HepG2 (cell line): ENCODE results near the gene ARG2. TPM values are rescaled to one million over a fixed set of nuclear protein-coding genes. Genes with fewer than 3 reads are reported as not detected.

Experiments
- DR1 ChIP-seq: sonication (generic); formaldehyde crosslinking; IDR thresholded peaks from 2 replicates; pipeline ENCODE4 v1.8.0; 2021; ENCODE audit warnings: mild to moderate bottlenecking, missing genetic modification reagents, inconsistent platforms
- MAFG ChIP-seq: sonication (generic); formaldehyde crosslinking; IDR thresholded peaks from 2 replicates; pipeline ENCODE4 v1.5.1; 2020; ENCODE audit warnings: mild to moderate bottlenecking, missing genetic modification reagents
- RFX1 ChIP-seq: fragments of 450-650 bp; IDR thresholded peaks from 2 replicates; pipeline ENCODE4 v1.6.1; 2017
- RORA ChIP-seq: sonication (generic); formaldehyde crosslinking; IDR thresholded peaks from 2 replicates; pipeline ENCODE4 v1.5.0; 2020; ENCODE audit warnings: mild to moderate bottlenecking, missing genetic modification reagents, moderate library complexity
- RXRB ChIP-seq: IDR thresholded peaks from 2 replicates; pipeline ENCODE4 v1.6.1; 2016; ENCODE audit warnings: borderline replicate concordance, missing genetic modification reagents, missing compliant biosample characterization
- SCMH1 ChIP-seq: sonication (generic); formaldehyde crosslinking; IDR thresholded peaks from 2 replicates; pipeline ENCODE4 v1.9.0; 2021; ENCODE audit warnings: missing genetic modification reagents, mild to moderate bottlenecking, borderline replicate concordance
- SIN3A ChIP-seq: IDR thresholded peaks from 2 replicates; pipeline ENCODE4 v1.6.1; 2011; ENCODE audit warnings: low read depth, mild to moderate bottlenecking, control low read depth, low read length, borderline replicate concordance
- ZFP36L2 ChIP-seq: sonication (generic); formaldehyde crosslinking; IDR thresholded peaks from 2 replicates; pipeline ENCODE4 v1.4.0; 2020; ENCODE audit warnings: missing genetic modification reagents
- ZNF431 ChIP-seq: sonication (generic); formaldehyde crosslinking; IDR thresholded peaks from 2 replicates; pipeline ENCODE4 v1.9.0; 2022; ENCODE audit warnings: missing genetic modification reagents, low read depth, mild to moderate bottlenecking, borderline replicate concordance
- ZNF501 ChIP-seq: sonication (generic); formaldehyde crosslinking; IDR thresholded peaks from 2 replicates; pipeline ENCODE4 v1.5.1; 2020; ENCODE audit warnings: mild to moderate bottlenecking, moderate library complexity, missing genetic modification reagents
- ZNF572 ChIP-seq: sonication (generic); formaldehyde crosslinking; IDR thresholded peaks from 2 replicates; pipeline ENCODE4 v1.5.1; 2020; ENCODE audit warnings: mild to moderate bottlenecking, missing genetic modification reagents
- ZNF652 ChIP-seq: IDR thresholded peaks from 2 replicates; pipeline ENCODE4 v1.6.1; 2016; ENCODE audit warnings: low read depth, borderline replicate concordance
- ZNF839 ChIP-seq: sonication (generic); formaldehyde crosslinking; IDR thresholded peaks from 2 replicates; pipeline ENCODE4 v1.4.0; 2020; ENCODE audit warnings: missing genetic modification reagents, mild to moderate bottlenecking, borderline replicate concordance
- polyA plus RNA-seq, 8 experiments: library from polyadenylated mRNA; depleted of rRNA in 3 of 8; stranded (reverse) in 7 of 8; unstranded in 1 of 8; fragments of >200 nt; fragmentation: Illumina TruSeq in 4 of 8; extraction: Trizol in 4 of 8; gene quantifications; 2 replicates each; pipeline versions ENCODE4 v1.2.1 to v1.2.3, GENCODE V29; 2011 to 2016; ENCODE audit warnings: low read depth in 4 of 8, missing spikeins in 1 of 8, mixed read lengths in 1 of 8; ENCODE audit not compliant: insufficient read depth in 1 of 8
- total RNA-seq, 5 experiments: library from RNA; depleted of rRNA; stranded (reverse); fragments of >200 nt; fragmentation: Illumina TruSeq; extraction: Trizol; gene quantifications; 2 replicates each; pipeline ENCODE4 v1.2.3, GENCODE V29; 2016; ENCODE audit warnings: low read depth in 1 of 5
- TF ChIP-seq, protein P1 (sequence below): sonication (generic); formaldehyde crosslinking; IDR thresholded peaks from 2 replicates; pipeline ENCODE4 v1.4.0; 2020; ENCODE audit warnings: mild to moderate bottlenecking, missing genetic modification reagents
- TF ChIP-seq, protein P2 (sequence below): sonication (generic); formaldehyde crosslinking; IDR thresholded peaks from 2 replicates; pipeline ENCODE4 v1.5.0; 2020; ENCODE audit warnings: mild to moderate bottlenecking, missing genetic modification reagents
- TF ChIP-seq, protein P3 (sequence below), 2 experiments: fragments of 450-650 bp in 1 of 2; sonication (generic) in 1 of 2; formaldehyde crosslinking; IDR thresholded peaks; 2 replicates each; pipeline versions ENCODE4 v1.5.0 to v1.8.0; 2020 to 2022; ENCODE audit warnings: mild to moderate bottlenecking in 1 of 2, missing genetic modification reagents in 1 of 2
- TF ChIP-seq, protein P4 (sequence below): sonication (generic); formaldehyde crosslinking; conservative IDR thresholded peaks from 2 replicates; pipeline ENCODE4 v1.4.0; 2020; ENCODE audit warnings: mild to moderate bottlenecking, missing genetic modification reagents, moderate library complexity
- TF ChIP-seq, protein P5 (sequence below): IDR thresholded peaks from 2 replicates; pipeline ENCODE4 v1.6.1; 2016; ENCODE audit warnings: control low read depth

ARG2 gene
- total and polyA plus RNA-seq, 2 of the 13 experiments (the other 11 are each of a cell fraction or from before 2014, with no cell fraction given), result 37.5 to 73.6 TPM

DNA sequence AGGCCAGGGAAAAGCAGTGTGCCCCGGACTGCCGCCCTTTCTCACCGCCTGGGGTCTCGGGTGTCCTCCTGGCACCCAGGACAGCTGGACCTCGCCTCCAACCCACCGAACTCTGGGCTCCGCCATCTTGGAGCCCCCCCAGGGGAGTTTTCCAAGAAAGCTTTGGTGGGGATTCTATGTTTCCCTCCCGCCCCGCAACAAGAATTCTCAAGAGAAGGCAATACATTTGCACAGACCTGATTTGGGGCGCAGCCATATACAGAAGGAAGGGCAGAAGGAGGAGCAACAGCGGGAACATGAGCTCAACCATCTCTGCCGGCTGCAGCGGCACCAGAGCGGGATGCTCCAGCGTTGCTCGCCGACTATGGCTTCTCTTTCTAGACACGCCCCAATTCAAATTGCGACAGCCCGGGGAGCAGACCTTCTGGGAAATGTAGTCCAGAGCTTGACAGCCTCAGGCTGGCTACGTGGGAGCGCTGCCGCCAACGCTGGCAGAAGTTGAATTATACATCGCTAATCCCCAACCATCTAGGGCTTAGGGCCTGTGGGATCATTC, 75.8 kb downstream of the ARG2 start, which contains the start of gene RDH11 (continued):
- TF ChIP-seq RFX1 (no peak), DR1 (no peak), RORA (CRISPR knock-in tag) (no peak), ZNF431 (no peak), MAFG (CRISPR knock-in tag) (no peak), ZNF501 (CRISPR knock-in tag) (peak; percentile 16; the same call in 1 of the 2 replicates), RXRB (CRISPR knock-in tag) (peak; percentile 53; the same call in 1 of the 2 replicates), SCMH1 (no peak), ZNF572 (CRISPR knock-in tag) (no peak), ZNF839 (CRISPR knock-in tag) (no peak), ZNF652 (CRISPR knock-in tag) (no peak), SIN3A (peak; percentile 76; the same call in 1 of the 2 replicates), ZFP36L2 (CRISPR knock-in tag) (no peak)
- TF ChIP-seq, protein P1, sequence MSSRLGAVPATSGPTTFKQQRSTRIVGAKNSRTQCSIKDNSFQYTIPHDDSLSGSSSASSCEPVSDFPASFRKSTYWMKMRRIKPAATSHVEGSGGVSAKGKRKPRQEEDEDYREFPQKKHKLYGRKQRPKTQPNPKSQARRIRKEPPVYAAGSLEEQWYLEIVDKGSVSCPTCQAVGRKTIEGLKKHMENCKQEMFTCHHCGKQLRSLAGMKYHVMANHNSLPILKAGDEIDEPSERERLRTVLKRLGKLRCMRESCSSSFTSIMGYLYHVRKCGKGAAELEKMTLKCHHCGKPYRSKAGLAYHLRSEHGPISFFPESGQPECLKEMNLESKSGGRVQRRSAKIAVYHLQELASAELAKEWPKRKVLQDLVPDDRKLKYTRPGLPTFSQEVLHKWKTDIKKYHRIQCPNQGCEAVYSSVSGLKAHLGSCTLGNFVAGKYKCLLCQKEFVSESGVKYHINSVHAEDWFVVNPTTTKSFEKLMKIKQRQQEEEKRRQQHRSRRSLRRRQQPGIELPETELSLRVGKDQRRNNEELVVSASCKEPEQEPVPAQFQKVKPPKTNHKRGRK (CRISPR knock-in tag), result no peak
- TF ChIP-seq, protein P2, sequence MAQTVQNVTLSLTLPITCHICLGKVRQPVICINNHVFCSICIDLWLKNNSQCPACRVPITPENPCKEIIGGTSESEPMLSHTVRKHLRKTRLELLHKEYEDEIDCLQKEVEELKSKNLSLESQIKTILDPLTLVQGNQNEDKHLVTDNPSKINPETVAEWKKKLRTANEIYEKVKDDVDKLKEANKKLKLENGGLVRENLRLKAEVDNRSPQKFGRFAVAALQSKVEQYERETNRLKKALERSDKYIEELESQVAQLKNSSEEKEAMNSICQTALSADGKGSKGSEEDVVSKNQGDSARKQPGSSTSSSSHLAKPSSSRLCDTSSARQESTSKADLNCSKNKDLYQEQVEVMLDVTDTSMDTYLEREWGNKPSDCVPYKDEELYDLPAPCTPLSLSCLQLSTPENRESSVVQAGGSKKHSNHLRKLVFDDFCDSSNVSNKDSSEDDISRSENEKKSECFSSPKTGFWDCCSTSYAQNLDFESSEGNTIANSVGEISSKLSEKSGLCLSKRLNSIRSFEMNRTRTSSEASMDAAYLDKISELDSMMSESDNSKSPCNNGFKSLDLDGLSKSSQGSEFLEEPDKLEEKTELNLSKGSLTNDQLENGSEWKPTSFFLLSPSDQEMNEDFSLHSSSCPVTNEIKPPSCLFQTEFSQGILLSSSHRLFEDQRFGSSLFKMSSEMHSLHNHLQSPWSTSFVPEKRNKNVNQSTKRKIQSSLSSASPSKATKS, result no peak
- TF ChIP-seq, protein P3, sequence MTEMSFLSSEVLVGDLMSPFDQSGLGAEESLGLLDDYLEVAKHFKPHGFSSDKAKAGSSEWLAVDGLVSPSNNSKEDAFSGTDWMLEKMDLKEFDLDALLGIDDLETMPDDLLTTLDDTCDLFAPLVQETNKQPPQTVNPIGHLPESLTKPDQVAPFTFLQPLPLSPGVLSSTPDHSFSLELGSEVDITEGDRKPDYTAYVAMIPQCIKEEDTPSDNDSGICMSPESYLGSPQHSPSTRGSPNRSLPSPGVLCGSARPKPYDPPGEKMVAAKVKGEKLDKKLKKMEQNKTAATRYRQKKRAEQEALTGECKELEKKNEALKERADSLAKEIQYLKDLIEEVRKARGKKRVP (CRISPR knock-in tag; IDR thresholded peaks at IDR 0.05), result peak in 1 of 2 experiments; percentile 83; a peak in 2 of 4 replicates
- TF ChIP-seq, protein P4, sequence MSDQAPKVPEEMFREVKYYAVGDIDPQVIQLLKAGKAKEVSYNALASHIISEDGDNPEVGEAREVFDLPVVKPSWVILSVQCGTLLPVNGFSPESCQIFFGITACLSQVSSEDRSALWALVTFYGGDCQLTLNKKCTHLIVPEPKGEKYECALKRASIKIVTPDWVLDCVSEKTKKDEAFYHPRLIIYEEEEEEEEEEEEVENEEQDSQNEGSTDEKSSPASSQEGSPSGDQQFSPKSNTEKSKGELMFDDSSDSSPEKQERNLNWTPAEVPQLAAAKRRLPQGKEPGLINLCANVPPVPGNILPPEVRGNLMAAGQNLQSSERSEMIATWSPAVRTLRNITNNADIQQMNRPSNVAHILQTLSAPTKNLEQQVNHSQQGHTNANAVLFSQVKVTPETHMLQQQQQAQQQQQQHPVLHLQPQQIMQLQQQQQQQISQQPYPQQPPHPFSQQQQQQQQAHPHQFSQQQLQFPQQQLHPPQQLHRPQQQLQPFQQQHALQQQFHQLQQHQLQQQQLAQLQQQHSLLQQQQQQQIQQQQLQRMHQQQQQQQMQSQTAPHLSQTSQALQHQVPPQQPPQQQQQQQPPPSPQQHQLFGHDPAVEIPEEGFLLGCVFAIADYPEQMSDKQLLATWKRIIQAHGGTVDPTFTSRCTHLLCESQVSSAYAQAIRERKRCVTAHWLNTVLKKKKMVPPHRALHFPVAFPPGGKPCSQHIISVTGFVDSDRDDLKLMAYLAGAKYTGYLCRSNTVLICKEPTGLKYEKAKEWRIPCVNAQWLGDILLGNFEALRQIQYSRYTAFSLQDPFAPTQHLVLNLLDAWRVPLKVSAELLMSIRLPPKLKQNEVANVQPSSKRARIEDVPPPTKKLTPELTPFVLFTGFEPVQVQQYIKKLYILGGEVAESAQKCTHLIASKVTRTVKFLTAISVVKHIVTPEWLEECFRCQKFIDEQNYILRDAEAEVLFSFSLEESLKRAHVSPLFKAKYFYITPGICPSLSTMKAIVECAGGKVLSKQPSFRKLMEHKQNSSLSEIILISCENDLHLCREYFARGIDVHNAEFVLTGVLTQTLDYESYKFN (CRISPR knock-in tag), result no peak; the same call in 1 of the 2 replicates
- TF ChIP-seq, protein P5, sequence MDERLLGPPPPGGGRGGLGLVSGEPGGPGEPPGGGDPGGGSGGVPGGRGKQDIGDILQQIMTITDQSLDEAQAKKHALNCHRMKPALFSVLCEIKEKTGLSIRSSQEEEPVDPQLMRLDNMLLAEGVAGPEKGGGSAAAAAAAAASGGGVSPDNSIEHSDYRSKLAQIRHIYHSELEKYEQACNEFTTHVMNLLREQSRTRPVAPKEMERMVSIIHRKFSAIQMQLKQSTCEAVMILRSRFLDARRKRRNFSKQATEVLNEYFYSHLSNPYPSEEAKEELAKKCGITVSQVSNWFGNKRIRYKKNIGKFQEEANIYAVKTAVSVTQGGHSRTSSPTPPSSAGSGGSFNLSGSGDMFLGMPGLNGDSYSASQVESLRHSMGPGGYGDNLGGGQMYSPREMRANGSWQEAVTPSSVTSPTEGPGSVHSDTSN (CRISPR knock-in tag), result no peak
